Epidermal melanocyte (primary cell): ENCODE measurements around the gene KRT79.

Experiments
- DNase-seq: peaks from one replicate; pipeline ENCODE4 v3.0.0; 2011; ENCODE audit warnings: low spot score; ENCODE audit not compliant: insufficient read length

KRT79 gene

DNA sequence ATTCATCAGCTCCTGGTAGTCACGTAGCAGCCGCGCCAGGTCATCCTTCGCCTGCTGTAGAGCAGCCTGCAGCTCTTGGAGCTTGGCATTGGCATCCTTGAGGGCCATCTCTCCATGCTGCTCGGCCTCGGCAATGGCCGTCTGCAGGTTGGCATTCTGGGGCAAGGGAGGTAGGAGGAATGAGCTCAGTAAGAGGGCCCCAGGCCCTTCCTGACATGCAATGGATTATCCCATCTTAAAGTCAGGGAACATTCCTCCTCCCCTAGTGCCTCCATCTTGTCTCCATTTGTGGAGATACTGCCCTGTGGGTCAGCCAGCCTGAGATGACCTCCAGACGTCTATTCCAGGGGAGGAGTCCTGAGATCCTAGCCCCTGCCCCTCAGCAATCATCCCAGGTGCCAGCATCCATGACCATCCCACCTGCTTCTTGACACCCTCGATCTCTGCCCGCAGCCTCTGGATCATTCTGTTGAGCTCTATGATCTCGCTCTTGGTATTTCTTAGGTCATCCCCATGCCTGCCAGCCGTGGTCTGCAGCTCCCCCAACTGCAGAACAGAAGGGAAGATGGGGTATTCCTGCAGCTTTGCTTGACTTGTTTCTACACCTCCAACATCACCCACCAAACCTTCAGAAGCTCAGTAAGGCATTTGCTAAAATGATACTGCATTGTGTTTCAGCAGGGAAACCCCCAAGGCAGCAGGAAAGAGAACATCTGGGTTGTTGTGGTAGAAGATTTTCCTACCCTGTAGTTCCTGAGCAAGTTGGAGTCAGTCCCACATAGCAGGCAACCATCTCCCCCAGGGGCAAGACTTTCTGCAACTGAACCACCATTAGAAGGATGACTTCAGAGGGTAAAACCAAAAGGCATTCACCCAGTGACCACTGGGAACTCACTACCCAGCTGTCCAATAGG, 42.6 kb downstream of the KRT79 start:
- DNase-seq: no peak

DNA sequence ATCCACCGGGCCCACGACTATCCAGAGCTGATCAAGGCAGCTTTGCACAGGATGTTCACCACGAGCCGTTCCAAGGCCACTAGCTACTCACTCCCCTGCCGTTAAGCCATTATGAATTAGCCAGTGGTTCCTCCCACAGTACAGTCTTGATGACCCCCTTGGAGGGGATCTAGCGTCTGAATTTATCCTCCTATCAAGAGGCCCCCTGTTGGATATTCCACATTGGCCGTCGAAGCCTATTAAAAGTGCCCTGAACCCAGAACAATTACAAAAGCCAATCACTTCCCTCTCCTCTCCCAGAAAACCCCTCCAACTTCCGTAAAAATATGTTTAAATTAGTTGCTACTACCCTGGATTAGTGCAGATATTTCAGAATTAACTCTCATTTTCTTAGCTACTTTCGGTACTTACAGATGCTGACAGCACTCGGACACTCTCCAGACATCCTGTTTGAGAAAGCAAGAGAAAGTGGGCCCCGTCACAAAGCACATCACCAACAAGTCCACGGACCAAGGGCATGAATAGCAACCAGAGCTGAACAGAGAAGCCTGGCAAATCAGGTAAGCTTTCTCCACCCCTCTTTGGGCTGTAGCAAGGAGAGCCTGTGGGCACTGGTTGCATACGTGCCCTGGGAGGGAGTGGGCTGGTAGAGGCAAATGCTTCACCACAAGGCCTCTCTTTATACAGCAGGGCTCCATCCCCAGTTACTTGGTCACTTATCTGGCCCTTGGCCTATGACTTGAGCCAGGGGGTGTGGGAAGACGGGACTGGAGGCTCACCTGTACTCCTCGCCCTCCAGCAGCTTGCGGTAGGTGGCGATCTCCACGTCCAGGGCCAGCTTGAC, 43.5 kb downstream of the KRT79 start:
- DNase-seq: no peak

- no peak for DNase-seq
These were observed 44.3 kb downstream of the KRT79 start for GRCh38 chr12:52789637-52790426.

DNA sequence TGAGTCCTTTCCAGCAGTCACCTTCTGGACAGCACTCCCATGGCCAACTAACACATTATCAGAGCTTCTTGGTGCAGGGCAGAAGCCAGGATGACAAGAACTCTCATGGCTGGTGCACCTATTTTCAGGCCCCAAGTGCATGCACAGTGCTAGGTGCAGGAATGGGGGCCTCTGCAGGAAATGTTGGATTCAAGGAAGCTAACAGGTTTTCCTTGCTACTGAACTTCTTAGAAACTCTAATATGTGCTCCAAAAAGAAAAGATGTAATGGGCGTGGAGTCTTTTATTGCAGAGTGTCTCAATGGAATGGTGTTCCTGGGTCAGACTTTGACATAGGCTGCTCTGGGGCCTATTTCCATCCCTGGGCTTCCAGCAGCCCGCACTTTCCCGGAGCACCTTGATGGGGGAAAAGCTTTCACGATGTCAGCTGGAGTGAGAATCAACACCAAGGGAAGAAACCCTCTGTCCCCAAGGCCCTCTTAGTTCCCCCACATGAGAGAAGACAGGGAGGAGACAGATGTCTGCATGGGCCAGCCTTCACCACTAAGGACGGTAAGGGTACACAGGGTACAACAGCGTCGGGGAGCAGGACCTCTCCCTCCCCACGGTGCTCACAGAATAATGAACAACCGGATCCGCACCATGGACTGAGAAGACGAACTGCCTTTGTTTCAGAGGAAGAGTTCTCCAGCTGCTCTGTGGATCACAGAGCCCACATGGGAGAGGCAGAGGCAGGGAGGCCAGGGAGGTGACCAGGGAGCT, 45.1 kb downstream of the KRT79 start:
- DNase-seq: no peak

DNA sequence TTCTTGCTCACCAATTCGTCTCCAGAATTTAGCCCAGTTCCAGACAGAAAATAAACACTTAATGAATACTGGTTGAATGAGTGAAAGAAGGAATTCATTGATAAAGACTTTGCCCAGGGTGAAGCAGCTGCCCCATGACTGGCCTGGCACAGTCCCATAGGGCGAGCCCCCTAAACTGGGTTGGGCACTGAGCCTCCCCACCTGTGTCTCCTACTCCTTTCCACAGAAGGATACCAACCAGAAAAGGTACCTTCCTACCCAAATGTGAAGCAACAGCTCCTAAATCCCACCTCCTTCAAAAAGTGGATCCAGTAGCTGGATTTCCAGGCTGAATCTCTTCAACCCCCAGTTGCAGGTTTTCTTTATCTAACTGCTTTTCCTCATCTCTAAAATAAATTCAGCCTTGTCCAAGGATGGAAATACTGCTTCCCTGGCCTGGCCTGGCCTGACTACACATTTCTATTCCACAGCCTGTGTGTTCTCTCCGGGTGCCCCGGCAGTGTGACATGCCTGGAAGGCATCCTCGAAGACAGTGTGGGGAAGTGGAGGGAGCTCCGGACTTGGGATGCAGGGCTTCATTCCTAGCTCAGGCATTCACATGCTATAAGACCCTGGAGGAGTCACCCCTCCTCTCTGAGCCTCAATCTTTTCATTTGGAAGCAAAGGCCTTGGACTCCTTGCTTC, 45.8 kb downstream of the KRT79 start:
- DNase-seq: no peak

GRCh38 chr12:52787324-52788191, 46.6 kb downstream of the KRT79 start:
- DNase-seq: no peak

DNA sequence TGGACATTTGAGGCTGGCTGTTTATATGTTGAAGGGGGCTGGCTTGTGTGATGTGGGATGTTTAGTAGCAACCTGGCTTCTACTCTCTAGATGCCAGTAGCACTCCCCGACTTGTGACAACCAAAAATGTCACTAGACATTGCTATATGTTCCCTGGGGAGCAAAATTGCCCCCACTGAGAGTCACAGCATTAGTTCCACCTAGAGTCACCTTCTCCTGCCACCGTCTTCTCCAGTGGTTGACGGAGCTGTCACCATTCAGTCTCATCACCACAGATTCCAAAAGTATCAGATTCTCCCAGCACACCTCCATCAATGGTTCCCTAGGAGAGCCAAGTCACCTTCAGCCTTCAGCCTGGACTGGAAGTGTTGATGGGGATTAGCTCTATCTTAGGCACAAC, 49.2 kb downstream of the KRT79 start:
- DNase-seq: no peak

- no peak for DNase-seq
These were observed 50.4 kb downstream of the KRT79 start for GRCh38 chr12:52783563-52784316.

DNA sequence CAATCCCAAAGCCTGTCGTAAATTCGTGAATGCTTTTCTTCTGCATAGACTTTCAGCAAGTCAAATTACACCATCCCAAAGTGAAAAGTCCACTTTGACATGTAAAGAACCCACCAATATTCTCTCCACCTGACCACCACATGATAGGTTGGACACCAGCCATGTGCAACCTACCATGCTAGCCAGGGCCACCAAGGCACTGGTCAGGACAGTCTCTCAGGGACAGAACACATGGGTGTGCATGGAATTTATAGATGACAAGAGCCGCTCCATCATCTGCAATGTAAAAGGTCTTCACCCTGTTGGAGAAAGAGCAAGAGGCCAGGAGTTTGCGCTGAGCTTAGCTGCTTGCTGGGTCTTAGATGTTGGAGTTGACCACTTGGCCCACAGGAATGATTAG, 51.6 kb downstream of the KRT79 start:
- no peak for DNase-seq

- DNase-seq: no peak
These were observed 52.6 kb downstream of the KRT79 start for GRCh38 chr12:52781399-52782082.

GRCh38 chr12:52779914-52780313, 54.2 kb downstream of the KRT79 start:
- DNase-seq: no peak

GRCh38 chr12:52778833-52779232, 55.3 kb downstream of the KRT79 start:
- DNase-seq: no peak

- no peak for DNase-seq
These were observed 56.5 kb downstream of the KRT79 start for GRCh38 chr12:52777566-52777965.

- DNase-seq: no peak
These were observed 57.2 kb downstream of the KRT79 start, which contains the start of gene KRT76 for GRCh38 chr12:52776913-52777395. KRT76 (minus strand) TSS chr12:52777345; CDS start chr12:52777291, 54 bp downstream.

DNA sequence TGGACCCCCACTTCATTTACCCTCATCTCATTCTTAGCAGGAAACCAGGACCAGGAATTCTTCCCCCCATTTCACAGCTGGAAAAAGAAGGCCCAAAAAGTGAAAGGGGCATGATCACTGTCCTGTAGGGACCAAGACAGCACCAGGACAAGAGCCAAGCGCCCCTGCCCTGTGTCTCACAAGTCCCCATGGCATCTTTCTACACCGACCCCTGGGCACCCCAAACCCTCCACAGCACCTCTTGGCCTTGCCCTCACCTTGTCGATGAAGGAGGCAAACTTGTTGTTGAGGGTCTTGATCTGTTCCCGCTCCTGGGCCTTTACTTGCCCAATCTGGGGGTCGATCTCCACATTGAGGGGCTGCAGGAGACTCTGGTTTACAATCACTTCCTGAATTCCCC, 57.7 kb downstream of the KRT79 start:
- no peak for DNase-seq

GRCh38 chr12:52774629-52775250, 59.4 kb downstream of the KRT79 start:
- no peak for DNase-seq

DNA sequence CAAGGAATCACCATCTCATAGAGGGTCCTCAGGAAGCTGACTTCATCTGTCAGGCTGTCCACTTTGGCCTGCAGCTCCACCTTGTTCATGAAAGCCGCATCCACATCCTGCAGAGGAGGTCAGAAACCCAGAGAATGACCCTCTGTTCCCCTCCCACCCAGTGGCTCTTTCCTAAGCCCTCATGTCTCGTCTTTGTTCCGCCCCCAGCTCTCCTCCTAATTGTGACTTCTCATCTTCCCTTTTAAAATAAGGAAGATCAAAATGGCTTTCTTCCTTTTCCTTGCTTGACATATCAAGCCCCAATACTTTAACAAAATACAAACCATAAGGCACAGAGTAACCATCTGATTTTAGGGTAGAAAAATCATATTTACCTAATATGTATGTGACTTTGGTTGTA, 61.3 kb downstream of the KRT79 start:
- no peak for DNase-seq
